Tibial nerve (tissue), 4 donors: ENCODE measurements around the gene MPC1. TPM values are rescaled to one million over a fixed set of nuclear protein-coding genes. Genes with fewer than 3 reads are reported as not detected.
A peak's percentile ranks its signal among the peaks of the same experiment; 100 is the strongest.
"Not testable (repeated sequence)": the region's sequence is repeated elsewhere in the genome, so short reads cannot be mapped to it uniquely, and the experiment has no call there.

Experiments
- DNase-seq, 2 donors: peaks; one replicate each; pipeline ENCODE4 v3.0.0-alpha.2; 2019; ENCODE audit warnings: low spot score in 2 of 2
- H3K27ac ChIP-seq, 4 donors: fragments of 200-600 bp; sonication (generic) in 3 of 4; one replicate each; pipeline ENCODE4 v1.5.1; 2017 to 2019; ENCODE audit warnings: mild to moderate bottlenecking in 1 of 4
- H3K27me3 ChIP-seq, 2 donors: fragments of 200-600 bp; sonication (generic) in 1 of 2; one replicate each; pipeline versions ENCODE4 v1.5.1 to v1.6.0; 2017 to 2019
- H3K36me3 ChIP-seq, 3 donors: fragments of 200-600 bp; sonication (generic); one replicate each; pipeline ENCODE4 v1.5.1; 2018 to 2019
- H3K4me1 ChIP-seq, 4 donors: fragments of 200-600 bp; sonication (generic) in 3 of 4; one replicate each; pipeline ENCODE4 v1.5.1; 2017 to 2019
- H3K4me3 ChIP-seq, 4 donors: fragments of 200-600 bp; sonication (generic) in 3 of 4; one replicate each; pipeline ENCODE4 v1.5.1; 2017 to 2019; ENCODE audit warnings: mild to moderate bottlenecking in 1 of 4, moderate library complexity in 1 of 4
- H3K9me3 ChIP-seq, 4 donors: fragments of 200-600 bp; sonication (generic) in 3 of 4; one replicate each; pipeline ENCODE4 v1.5.1; 2017 to 2019
- EP300 ChIP-seq, 2 donors: sonication (generic); formaldehyde crosslinking; IDR thresholded peaks; one replicate each; pipeline ENCODE4 v1.6.1; 2017; ENCODE audit warnings: antibody characterized with exemption in 2 of 2, mild to moderate bottlenecking in 1 of 2
- POLR2A ChIP-seq, 2 donors: fragments of 450-650 bp; IDR thresholded peaks; one replicate each; pipeline ENCODE4 v1.6.1; 2017; ENCODE audit warnings: antibody characterized with exemption in 2 of 2, mild to moderate bottlenecking in 2 of 2, moderate library complexity in 2 of 2
- WGBS, 2 donors: methylation state at CpG; one replicate each; pipeline ENCODE4 v1.1.5; 2018; 5-methylcytosine and 5-hydroxymethylcytosine counted together
- total RNA-seq, 4 donors: library from RNA; depleted of rRNA; stranded (reverse); fragments of >200 nt; gene quantifications; one replicate each; pipeline ENCODE4 v1.1.0, GENCODE V29; 2016
- TF ChIP-seq, protein P1 (sequence below), 5 experiments: fragments of 200-600 bp in 3 of 5; fragments of 450-650 bp in 2 of 5; sonication (generic) in 3 of 5; IDR thresholded peaks; one replicate each; pipeline ENCODE4 v1.5.1; 2016 to 2019; ENCODE audit warnings: antibody characterized with exemption in 5 of 5, mild to moderate bottlenecking in 3 of 5, moderate library complexity in 2 of 5

MPC1 gene
- total RNA-seq, 4 donors from 2014 or later: 29.8 to 70.1 (median 53.7) TPM

DNA sequence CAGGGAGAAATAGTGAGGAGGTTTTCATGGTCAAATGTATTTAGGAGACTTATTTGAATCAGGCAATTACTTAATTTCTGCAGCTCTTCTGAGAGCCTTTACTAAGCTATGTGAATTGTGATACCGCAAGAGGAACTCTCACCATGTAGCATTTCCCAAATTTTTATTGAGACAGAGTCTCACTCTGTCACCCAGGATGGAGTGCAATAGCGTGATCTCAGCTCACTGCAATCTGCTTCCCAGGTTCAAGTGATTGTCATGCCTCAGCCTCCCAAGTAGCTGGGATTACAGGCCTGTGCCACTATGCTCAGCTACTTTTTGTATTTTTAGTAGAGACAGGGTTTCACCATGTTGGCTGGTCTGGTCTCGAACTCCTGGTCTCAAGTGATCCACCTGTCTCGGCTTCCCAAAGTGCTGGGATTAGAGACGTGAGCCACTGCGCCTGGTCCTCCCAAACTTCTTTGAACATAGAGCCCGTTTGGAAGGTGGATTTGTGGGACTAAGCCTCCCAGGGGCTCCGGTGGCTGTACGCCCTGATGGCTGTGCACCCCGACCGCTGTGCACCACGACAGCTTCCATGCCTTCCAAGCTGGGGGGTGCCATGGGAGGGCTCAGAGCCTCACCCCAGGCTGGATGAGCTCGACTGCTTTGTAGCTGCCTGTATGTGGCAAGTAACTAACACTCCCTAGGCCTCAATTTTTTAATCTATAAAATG, 5.7 kb upstream of the MPC1 start:
- Histone ChIP-seq H3K4me1 (peaks cover 0 to 9% (median 0%) of the 10 kb centered on the region in 4 donors), H3K9me3 (no peaks in the 10 kb centered on the region), H3K27ac (no peak overlapping the region), H3K36me3 (no peaks in the 10 kb centered on the region), H3K27me3 (no peaks in the 10 kb centered on the region), H3K4me3 (no peak overlapping the region)
- TF ChIP-seq EP300 (IDR thresholded peaks at IDR 0.05) (no peak), POLR2A (IDR thresholded peaks at IDR 0.05) (no peak)
- TF ChIP-seq, protein P1, sequence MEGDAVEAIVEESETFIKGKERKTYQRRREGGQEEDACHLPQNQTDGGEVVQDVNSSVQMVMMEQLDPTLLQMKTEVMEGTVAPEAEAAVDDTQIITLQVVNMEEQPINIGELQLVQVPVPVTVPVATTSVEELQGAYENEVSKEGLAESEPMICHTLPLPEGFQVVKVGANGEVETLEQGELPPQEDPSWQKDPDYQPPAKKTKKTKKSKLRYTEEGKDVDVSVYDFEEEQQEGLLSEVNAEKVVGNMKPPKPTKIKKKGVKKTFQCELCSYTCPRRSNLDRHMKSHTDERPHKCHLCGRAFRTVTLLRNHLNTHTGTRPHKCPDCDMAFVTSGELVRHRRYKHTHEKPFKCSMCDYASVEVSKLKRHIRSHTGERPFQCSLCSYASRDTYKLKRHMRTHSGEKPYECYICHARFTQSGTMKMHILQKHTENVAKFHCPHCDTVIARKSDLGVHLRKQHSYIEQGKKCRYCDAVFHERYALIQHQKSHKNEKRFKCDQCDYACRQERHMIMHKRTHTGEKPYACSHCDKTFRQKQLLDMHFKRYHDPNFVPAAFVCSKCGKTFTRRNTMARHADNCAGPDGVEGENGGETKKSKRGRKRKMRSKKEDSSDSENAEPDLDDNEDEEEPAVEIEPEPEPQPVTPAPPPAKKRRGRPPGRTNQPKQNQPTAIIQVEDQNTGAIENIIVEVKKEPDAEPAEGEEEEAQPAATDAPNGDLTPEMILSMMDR (IDR thresholded peaks at IDR 0.05): no peak
- no peak for DNase-seq
- WGBS, 2 donors: 91 to 92% methylated on average over 13 of the region's 13 CpGs

DNA sequence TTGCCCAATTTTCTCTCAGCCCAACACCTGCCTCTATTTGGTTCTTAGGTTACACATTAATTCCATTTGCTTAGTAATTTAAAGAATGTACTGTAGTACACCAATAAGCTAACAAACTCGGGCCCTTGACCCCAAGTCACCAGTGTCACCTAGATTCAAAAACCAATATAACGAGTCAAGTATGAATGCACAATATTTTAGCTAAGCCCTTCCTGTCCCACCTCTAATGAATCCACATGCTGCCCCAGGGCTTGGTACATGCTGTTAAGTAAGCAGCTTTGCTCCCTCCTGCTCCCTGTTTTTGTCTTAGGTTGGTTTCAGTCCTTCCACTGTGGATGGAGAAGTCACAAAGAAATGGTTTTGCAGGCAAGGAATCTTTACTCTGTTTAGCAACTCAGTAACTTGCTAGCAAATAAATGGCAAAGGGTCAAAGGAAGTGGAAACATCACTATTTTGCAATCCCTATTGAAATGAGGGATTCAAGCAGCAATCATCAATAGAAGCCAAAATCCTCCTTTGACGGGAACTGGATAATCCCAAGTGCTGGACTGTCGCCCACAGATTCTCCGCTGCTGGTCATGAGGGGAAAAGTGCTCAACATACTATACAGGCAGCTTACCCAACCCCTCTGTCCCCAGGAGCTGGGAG, 5.0 kb upstream of the MPC1 start:
- H3K27me3 ChIP-seq: no peaks in the 10 kb centered on the region
- DNase-seq: no peak
- H3K4me1 ChIP-seq: peaks cover 0 to 9% (median 0%) of the 10 kb centered on the region in 4 donors
- no peak overlapping the region for H3K4me3 ChIP-seq
- no peak overlapping the region for H3K27ac ChIP-seq
- no peaks in the 10 kb centered on the region for H3K9me3 ChIP-seq
- no peaks in the 10 kb centered on the region for H3K36me3 ChIP-seq
- WGBS, 2 donors: 67 to 74% methylated on average over 5 of the region's 5 CpGs
- TF ChIP-seq, protein P1 (IDR thresholded peaks at IDR 0.05): no peak
- TF ChIP-seq EP300 (IDR thresholded peaks at IDR 0.05) (no peak), POLR2A (IDR thresholded peaks at IDR 0.05) (no peak)

DNA sequence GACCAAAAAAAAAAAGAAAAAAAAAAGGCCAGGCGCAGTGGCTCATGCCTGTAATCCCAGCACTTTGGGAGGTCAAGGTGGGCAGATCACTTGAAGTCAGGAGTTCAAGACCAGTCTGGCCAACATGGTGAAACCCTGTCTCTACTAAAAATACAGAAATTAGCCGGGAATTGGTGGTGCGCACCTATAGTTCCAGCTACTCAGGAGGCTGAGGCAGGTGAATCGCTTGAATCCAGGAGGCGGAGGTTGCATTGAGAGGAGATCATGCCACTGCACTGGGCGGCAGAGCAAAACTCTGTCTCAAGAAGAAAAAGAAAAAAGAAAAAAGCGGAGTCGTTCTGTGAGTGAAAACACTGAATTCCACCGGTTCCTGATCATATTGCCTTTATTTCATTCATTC, 4.4 kb upstream of the MPC1 start:
- 92 to 93% methylated on average over 9 of the region's 9 CpGs for WGBS, 2 donors
- H3K9me3 ChIP-seq, H3K4me3 ChIP-seq, H3K36me3 ChIP-seq, DNase-seq, H3K4me1 ChIP-seq, H3K27ac ChIP-seq, H3K27me3 ChIP-seq: not testable (repeated sequence)

DNA sequence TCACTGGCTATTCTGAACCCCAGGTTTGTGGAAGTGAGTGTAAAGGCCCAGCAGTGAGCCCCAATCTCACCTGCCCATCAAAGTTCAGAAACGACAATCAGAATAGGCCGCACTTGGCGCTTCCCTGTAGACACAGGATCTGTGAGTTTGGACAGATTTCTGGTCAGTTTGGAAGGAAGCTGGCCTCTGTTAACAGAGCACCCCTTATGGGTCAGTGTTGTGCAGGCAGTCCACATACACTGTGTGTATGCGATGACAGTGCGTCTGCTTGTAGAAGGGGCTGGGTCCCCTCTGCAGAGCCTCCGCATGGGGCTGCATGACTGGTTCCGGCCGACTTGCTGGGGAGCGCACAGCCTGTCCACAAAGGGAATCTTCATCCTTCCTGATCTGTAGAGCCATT, 3.4 kb upstream of the MPC1 start:
- 92 to 93% methylated on average over 9 of the region's 9 CpGs for WGBS, 2 donors
- peaks cover 0 to 14% (median 5%) of the 10 kb centered on the region in 4 donors for H3K4me1 ChIP-seq
- no peak overlapping the region for H3K27ac ChIP-seq

DNA sequence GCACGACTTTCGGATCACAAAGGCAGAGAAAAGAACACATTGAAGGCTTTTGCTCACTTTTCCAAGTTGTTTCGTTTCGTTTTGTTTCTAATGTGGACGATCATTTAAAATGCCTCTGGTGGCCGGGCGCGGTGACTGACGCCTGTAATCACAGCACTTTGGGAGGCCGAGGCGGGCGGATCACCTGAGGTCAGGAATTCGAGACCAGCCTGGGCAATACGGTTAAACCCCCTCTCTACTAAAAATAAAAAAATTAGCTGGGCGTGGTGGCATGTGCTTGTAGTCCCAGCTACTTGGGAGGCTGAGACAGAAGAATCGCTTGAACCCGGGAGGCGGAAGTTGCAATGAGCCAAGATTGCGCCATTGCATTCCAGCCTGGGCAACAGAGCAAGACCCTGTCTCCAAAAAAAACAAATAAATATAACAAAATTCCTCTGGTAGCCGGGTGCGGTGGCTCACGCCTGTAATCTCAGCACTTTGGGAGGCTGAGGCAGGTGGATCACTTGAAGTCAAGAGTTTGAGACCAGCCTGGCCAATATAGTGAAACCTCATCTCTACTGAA, 1.1 kb upstream of the MPC1 start:
- H3K27ac ChIP-seq: peak overlapping the region; percentile 80 to 95 (median 93)
- 18 to 23% methylated on average over 22 of the region's 22 CpGs for WGBS, 2 donors
- H3K27me3 ChIP-seq, H3K9me3 ChIP-seq, DNase-seq, H3K36me3 ChIP-seq: not testable (repeated sequence)
- TF ChIP-seq, protein P1 (IDR thresholded peaks at IDR 0.05): peak in 3 of 5 experiments; percentile 22 to 40 (median 36)
- peak overlapping the region; percentile 85 to 96 (median 92) for H3K4me3 ChIP-seq
- peaks cover 0 to 31% (median 6%) of the 10 kb centered on the region in 4 donors for H3K4me1 ChIP-seq

More for the DNA sequence above, 3.4 kb upstream of the MPC1 start:
- no peak for DNase-seq
- Histone ChIP-seq H3K4me3 (no peak overlapping the region), H3K9me3 (no peaks in the 10 kb centered on the region), H3K27me3 (no peaks in the 10 kb centered on the region), H3K36me3 (no peaks in the 10 kb centered on the region)
- TF ChIP-seq EP300 (IDR thresholded peaks at IDR 0.05): no peak
- TF ChIP-seq, protein P1 (IDR thresholded peaks at IDR 0.05): no peak
- TF ChIP-seq POLR2A (IDR thresholded peaks at IDR 0.05): no peak
